GM12872 (cell line): Measurements from ENCODE around the gene ACSS3.

Source experiments
- CTCF ChIP-seq: IDR thresholded peaks from 3 replicates; pipeline ENCODE4 v1.5.1; 2011; ENCODE audit warnings: low read depth, mild to moderate bottlenecking, low read length, moderate library complexity; ENCODE audit not compliant: insufficient read depth

The ACSS3 gene

GRCh38 chr12:81203671-81204204 is 125.9 kb downstream of the ACSS3 start:
- no peak for TF ChIP-seq CTCF

GRCh38 chr12:81205416-81205815 is 127.5 kb downstream of the ACSS3 start:
- no peak for TF ChIP-seq CTCF

GRCh38 chr12:81206429-81206828 is 128.6 kb downstream of the ACSS3 start:
- no peak for TF ChIP-seq CTCF

DNA sequence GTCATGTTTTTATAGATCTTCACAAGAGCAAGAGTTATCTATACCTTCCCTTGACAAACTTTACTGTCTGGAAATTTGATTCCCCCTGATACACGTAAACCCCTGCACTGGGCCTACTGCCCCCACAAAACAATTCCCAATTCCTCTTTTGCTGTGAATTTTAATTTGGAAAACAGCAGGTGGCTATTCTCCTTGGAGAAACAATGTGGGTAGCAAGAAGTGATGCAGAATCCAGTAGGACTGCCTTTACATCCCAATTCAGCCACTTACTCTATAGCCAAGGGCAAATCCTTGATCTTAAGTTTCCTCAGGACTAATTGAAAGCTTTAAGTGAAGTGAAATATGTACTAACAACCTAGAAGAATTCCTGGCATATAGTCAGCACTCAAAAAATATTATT is 129.3 kb downstream of the ACSS3 start:
- TF ChIP-seq CTCF = no peak

- no peak for TF ChIP-seq CTCF
Observed at GRCh38 chr12:81207664-81208063, 129.8 kb downstream of the ACSS3 start.

- no peak for TF ChIP-seq CTCF
Observed at GRCh38 chr12:81208187-81208911, 130.5 kb downstream of the ACSS3 start.

DNA sequence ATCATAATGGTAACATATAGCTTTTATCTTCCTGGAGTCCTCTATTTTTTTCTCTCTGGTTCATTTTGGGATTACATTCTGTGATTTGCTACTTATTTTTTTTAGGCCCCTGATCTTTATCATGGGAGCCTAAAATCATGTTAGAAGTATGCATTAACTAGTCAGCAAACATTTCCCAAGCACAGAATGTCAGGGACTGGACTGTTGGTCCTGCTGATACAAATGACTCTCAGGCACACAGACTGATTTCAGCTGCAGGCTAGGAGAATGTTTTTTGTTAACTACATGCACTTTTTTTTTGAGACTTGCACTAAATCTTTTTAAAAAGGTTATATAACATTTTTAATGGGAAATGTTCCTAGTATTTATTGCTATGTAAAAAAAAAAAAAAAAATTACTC is 131.1 kb downstream of the ACSS3 start:
- TF ChIP-seq CTCF = no peak
